HepG2 (cell line): ENCODE results near the gene TRPM5. TPM values are rescaled to one million over a fixed set of nuclear protein-coding genes. Genes with fewer than 3 reads are reported as not detected.
A peak's percentile ranks its signal among the peaks of the same experiment; 100 is the strongest.

Experiments
- ATF7-NPFF ChIP-seq: sonication (generic); formaldehyde crosslinking; IDR thresholded peaks from 2 replicates; pipeline ENCODE4 v1.8.1; 2023; ENCODE audit warnings: mild to moderate bottlenecking, low read depth, missing genetic modification reagents, moderate library complexity
- BCL3 ChIP-seq: sonication (generic); formaldehyde crosslinking; IDR thresholded peaks from 2 replicates; pipeline ENCODE4 v1.5.1; 2020; ENCODE audit warnings: mild to moderate bottlenecking, missing genetic modification reagents, moderate library complexity
- BHLHE40 ChIP-seq: IDR thresholded peaks from 2 replicates; pipeline ENCODE4 v1.6.1; 2011; ENCODE audit warnings: low read length, improper control_type of control experiment
- FOSL2 ChIP-seq: sonication (generic); formaldehyde crosslinking; IDR thresholded peaks from 2 replicates; pipeline ENCODE4 v1.4.0; 2020; ENCODE audit warnings: missing genetic modification reagents
- GTF2F1 ChIP-seq: fragments of 150-350 bp; IDR thresholded peaks from 2 replicates; pipeline ENCODE4 v1.6.1; 2014; ENCODE audit warnings: low read length
- HDAC2 ChIP-seq: sonication (generic); formaldehyde crosslinking; IDR thresholded peaks from 2 replicates; pipeline ENCODE4 v1.4.0; 2020; ENCODE audit warnings: missing genetic modification reagents
- KAT7 ChIP-seq: IDR thresholded peaks from 2 replicates; pipeline ENCODE4 v1.6.1; 2018; ENCODE audit warnings: borderline replicate concordance, missing compliant biosample characterization
- PRMT3 ChIP-seq: sonication (generic); formaldehyde crosslinking; IDR thresholded peaks from 2 replicates; pipeline ENCODE4 v1.8.1; 2022; ENCODE audit warnings: low read depth, mild to moderate bottlenecking, moderate library complexity, missing genetic modification reagents, borderline replicate concordance
- SMAD3 ChIP-seq: sonication (generic); formaldehyde crosslinking; IDR thresholded peaks from 2 replicates; pipeline ENCODE4 v1.4.0; 2020; ENCODE audit warnings: missing genetic modification reagents
- SPEN ChIP-seq: sonication (generic); formaldehyde crosslinking; IDR thresholded peaks from 2 replicates; pipeline ENCODE4 v1.5.1; 2020; ENCODE audit warnings: low read depth, mild to moderate bottlenecking, missing genetic modification reagents
- TERF1 ChIP-seq: sonication (generic); formaldehyde crosslinking; IDR thresholded peaks from 2 replicates; pipeline ENCODE4 v1.8.0; 2022; ENCODE audit warnings: mild to moderate bottlenecking, missing genetic modification reagents, moderate library complexity
- ZC3H4 ChIP-seq: sonication (generic); formaldehyde crosslinking; IDR thresholded peaks from 2 replicates; pipeline ENCODE4 v1.4.0; 2020; ENCODE audit warnings: missing genetic modification reagents, borderline replicate concordance
- ZNF224 ChIP-seq: sonication (generic); formaldehyde crosslinking; IDR thresholded peaks from 2 replicates; pipeline ENCODE4 v1.5.0; 2020; ENCODE audit warnings: mild to moderate bottlenecking, missing genetic modification reagents
- ZNF451 ChIP-seq: sonication (generic); formaldehyde crosslinking; IDR thresholded peaks from 2 replicates; pipeline ENCODE4 v1.5.0; 2020; ENCODE audit warnings: mild to moderate bottlenecking, missing genetic modification reagents
- ZNF644 ChIP-seq: IDR thresholded peaks from 2 replicates; pipeline ENCODE4 v1.6.1; 2016; ENCODE audit warnings: low read depth
- ZNF7 ChIP-seq: IDR thresholded peaks from 2 replicates; pipeline ENCODE4 v1.6.1; 2016; ENCODE audit warnings: missing biosample characterization, missing genetic modification reagents
- ZNF772 ChIP-seq: sonication (generic); formaldehyde crosslinking; IDR thresholded peaks from 2 replicates; pipeline ENCODE4 v1.5.0; 2020; ENCODE audit warnings: mild to moderate bottlenecking, missing genetic modification reagents
- ZNF776 ChIP-seq: sonication (generic); formaldehyde crosslinking; IDR thresholded peaks from 2 replicates; pipeline ENCODE4 v1.4.0; 2020; ENCODE audit warnings: mild to moderate bottlenecking, missing genetic modification reagents
- polyA plus RNA-seq, 8 experiments: library from polyadenylated mRNA; depleted of rRNA in 3 of 8; stranded (reverse) in 7 of 8; unstranded in 1 of 8; fragments of >200 nt; fragmentation: Illumina TruSeq in 4 of 8; extraction: Trizol in 4 of 8; gene quantifications; 2 replicates each; pipeline versions ENCODE4 v1.2.1 to v1.2.3, GENCODE V29; 2011 to 2016; ENCODE audit warnings: low read depth in 4 of 8, missing spikeins in 1 of 8, mixed read lengths in 1 of 8; ENCODE audit not compliant: insufficient read depth in 1 of 8
- total RNA-seq, 5 experiments: library from RNA; depleted of rRNA; stranded (reverse); fragments of >200 nt; fragmentation: Illumina TruSeq; extraction: Trizol; gene quantifications; 2 replicates each; pipeline ENCODE4 v1.2.3, GENCODE V29; 2016; ENCODE audit warnings: low read depth in 1 of 5
- TF ChIP-seq, protein P1 (sequence below): sonication (generic); formaldehyde crosslinking; IDR thresholded peaks from 2 replicates; pipeline ENCODE4 v1.9.0; 2022; ENCODE audit warnings: low read depth, missing genetic modification reagents
- TF ChIP-seq, protein P2 (sequence below): sonication (generic); formaldehyde crosslinking; IDR thresholded peaks from 2 replicates; pipeline ENCODE4 v1.4.0; 2020; ENCODE audit warnings: missing genetic modification reagents, borderline replicate concordance
- TF ChIP-seq, protein P3 (sequence below): sonication (generic); formaldehyde crosslinking; conservative IDR thresholded peaks from 2 replicates; pipeline ENCODE4 v1.4.0; 2020; ENCODE audit warnings: missing genetic modification reagents

TRPM5 gene
- total and polyA plus RNA-seq, 2 of the 13 experiments (the other 11 are each of a cell fraction or from before 2014, with no cell fraction given), result 0.12 TPM; not detected in 1

- TF ChIP-seq, protein P1, sequence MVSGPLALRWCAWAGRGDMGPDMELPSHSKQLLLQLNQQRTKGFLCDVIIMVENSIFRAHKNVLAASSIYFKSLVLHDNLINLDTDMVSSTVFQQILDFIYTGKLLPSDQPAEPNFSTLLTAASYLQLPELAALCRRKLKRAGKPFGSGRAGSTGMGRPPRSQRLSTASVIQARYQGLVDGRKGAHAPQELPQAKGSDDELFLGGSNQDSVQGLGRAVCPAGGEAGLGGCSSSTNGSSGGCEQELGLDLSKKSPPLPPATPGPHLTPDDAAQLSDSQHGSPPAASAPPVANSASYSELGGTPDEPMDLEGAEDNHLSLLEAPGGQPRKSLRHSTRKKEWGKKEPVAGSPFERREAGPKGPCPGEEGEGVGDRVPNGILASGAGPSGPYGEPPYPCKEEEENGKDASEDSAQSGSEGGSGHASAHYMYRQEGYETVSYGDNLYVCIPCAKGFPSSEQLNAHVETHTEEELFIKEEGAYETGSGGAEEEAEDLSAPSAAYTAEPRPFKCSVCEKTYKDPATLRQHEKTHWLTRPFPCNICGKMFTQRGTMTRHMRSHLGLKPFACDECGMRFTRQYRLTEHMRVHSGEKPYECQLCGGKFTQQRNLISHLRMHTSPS (CRISPR knock-in tag), result peak; percentile 73; the same call in 1 of the 2 replicates
- TF ChIP-seq ZNF772 (CRISPR knock-in tag) (no peak), ATF7-NPFF (CRISPR knock-in tag) (no peak), ZNF224 (CRISPR knock-in tag) (no peak), ZNF644 (CRISPR knock-in tag) (peak; percentile 42; the same call in 1 of the 2 replicates), SMAD3 (no peak), TERF1 (CRISPR knock-in tag) (no peak), ZNF451 (CRISPR knock-in tag) (no peak), FOSL2 (CRISPR knock-in tag) (peak; percentile 93), BCL3 (no peak), SPEN (CRISPR knock-in tag) (0 out of 2 replicates have a peak, but pooled peaks have one; percentile 18), HDAC2 (CRISPR knock-in tag) (no peak), BHLHE40 (no peak), ZC3H4 (CRISPR knock-in tag) (no peak), GTF2F1 (no peak), KAT7 (CRISPR knock-in tag) (no peak), ZNF776 (CRISPR knock-in tag) (no peak), PRMT3 (no peak), ZNF7 (no peak)
- TF ChIP-seq, protein P2, sequence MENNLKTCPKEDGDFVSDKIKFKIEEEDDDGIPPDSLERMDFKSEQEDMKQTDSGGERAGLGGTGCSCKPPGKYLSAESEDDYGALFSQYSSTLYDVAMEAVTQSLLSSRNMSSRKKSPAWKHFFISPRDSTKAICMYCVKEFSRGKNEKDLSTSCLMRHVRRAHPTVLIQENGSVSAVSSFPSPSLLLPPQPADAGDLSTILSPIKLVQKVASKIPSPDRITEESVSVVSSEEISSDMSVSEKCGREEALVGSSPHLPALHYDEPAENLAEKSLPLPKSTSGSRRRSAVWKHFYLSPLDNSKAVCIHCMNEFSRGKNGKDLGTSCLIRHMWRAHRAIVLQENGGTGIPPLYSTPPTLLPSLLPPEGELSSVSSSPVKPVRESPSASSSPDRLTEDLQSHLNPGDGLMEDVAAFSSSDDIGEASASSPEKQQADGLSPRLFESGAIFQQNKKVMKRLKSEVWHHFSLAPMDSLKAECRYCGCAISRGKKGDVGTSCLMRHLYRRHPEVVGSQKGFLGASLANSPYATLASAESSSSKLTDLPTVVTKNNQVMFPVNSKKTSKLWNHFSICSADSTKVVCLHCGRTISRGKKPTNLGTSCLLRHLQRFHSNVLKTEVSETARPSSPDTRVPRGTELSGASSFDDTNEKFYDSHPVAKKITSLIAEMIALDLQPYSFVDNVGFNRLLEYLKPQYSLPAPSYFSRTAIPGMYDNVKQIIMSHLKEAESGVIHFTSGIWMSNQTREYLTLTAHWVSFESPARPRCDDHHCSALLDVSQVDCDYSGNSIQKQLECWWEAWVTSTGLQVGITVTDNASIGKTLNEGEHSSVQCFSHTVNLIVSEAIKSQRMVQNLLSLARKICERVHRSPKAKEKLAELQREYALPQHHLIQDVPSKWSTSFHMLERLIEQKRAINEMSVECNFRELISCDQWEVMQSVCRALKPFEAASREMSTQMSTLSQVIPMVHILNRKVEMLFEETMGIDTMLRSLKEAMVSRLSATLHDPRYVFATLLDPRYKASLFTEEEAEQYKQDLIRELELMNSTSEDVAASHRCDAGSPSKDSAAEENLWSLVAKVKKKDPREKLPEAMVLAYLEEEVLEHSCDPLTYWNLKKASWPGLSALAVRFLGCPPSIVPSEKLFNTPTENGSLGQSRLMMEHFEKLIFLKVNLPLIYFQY (CRISPR knock-in tag), result no peak
- TF ChIP-seq, protein P3, sequence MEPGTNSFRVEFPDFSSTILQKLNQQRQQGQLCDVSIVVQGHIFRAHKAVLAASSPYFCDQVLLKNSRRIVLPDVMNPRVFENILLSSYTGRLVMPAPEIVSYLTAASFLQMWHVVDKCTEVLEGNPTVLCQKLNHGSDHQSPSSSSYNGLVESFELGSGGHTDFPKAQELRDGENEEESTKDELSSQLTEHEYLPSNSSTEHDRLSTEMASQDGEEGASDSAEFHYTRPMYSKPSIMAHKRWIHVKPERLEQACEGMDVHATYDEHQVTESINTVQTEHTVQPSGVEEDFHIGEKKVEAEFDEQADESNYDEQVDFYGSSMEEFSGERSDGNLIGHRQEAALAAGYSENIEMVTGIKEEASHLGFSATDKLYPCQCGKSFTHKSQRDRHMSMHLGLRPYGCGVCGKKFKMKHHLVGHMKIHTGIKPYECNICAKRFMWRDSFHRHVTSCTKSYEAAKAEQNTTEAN, result no peak
Observed at GRCh38 chr11:2462986-2463765, 18.9 kb upstream of the TRPM5 start (continued).
